Endometrium (tissue), 2 donors: Measurements from ENCODE around the gene TOM1.

Experiments
- FAIRE-seq: peaks from 2 replicates; lab custom pipeline; 2012; peaks lifted over from hg19 to GRCh38; lab: Jason Lieb, UNC
- donor health status: control.
- donor health status: control.

Gene TOM1

DNA sequence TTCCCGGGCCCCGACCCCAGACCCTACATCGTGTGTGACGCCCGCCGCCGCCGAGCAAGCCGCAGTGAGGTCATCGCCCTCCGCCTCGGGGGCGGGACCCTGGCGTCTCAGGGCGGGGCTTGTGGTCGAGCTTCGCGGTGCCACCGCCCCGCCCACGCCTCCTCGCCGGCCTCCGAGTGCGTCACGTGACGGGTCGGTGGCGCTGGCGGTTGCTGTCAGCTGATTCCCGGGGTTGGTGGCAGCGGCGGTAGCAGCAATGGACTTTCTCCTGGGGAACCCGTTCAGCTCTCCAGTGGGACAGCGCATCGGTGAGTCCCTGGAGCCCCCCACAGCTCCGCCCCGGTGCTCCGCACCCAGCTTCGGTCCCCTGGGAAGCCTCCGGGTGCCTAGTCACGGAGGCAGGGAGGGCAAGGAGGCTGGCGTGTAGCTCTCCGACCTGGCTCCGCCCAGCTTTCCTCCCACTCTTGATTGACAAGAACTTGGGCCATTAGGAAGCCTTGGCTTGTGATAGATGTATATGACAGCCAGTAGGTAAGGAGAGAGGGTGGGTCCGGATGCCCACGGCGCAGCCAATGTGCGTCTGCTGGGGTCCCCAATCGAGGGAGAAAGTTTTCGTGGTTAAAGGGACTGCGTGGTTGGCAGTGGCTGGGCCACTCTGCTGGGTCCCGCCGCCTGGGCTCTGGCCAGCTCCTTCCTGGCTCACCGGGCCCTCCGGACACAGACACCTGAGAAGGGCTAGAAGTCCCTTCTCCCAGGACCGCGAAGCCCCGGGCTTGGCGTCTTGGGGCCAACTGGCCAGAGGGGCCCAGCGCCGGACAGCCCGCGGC, at the start of gene TOM1:
TOM1 (plus strand) TSS at position 222 of the 827 bp plus-strand sequence; CDS start at position 257, 35 bp downstream.
- peak; percentile 80 for FAIRE-seq

DNA sequence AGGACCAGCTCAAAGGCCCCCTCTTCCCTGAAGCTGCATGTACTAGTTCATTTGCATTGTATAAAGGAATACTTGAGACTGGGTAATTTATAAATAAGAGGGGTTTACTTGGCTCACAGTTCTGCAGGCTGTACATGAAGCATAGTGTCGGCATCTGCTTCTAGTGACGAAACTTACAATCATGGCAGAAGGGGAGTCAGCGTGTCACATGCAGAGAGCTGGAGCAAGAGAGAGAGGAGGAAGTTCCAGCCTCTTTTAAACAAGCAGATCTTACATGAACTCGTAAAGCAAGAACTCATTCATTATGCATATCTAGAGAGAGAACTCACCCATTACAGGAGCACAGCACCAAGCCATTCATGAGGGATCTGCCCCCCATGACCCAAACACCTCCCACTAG, 49.5 kb upstream of the TOM1 start:
- no peak for FAIRE-seq

DNA sequence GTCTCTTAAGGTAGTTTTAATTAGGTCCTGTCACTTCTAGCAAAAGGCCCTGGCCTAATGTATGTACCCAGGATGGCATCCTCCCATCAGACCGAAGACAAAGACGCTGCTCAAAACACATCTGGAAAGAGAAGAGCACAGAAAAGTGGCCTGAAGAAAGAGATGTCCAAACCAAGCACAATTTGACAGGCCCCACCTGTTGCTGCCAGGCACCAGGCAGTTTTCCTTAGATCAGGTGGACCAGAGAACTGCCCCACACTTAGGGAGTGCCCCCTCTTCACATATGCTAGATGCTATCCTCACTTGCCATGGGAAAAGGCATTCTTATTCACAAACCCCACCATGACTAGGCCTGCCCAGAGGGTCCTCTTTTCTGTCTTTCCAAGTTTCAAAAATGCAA, 45.7 kb upstream of the TOM1 start:
- FAIRE-seq, result no peak

- no peak for FAIRE-seq
Measured at GRCh38 chr22:35257002-35257320, 42.7 kb upstream of the TOM1 start.

GRCh38 chr22:35257321-35258190, 42.1 kb upstream of the TOM1 start, which contains the start of gene HMGXB4:
HMGXB4 (plus strand) TSS chr22:35257493; CDS start chr22:35262391, 4,898 bp downstream.
- peak; percentile 50 for FAIRE-seq

DNA sequence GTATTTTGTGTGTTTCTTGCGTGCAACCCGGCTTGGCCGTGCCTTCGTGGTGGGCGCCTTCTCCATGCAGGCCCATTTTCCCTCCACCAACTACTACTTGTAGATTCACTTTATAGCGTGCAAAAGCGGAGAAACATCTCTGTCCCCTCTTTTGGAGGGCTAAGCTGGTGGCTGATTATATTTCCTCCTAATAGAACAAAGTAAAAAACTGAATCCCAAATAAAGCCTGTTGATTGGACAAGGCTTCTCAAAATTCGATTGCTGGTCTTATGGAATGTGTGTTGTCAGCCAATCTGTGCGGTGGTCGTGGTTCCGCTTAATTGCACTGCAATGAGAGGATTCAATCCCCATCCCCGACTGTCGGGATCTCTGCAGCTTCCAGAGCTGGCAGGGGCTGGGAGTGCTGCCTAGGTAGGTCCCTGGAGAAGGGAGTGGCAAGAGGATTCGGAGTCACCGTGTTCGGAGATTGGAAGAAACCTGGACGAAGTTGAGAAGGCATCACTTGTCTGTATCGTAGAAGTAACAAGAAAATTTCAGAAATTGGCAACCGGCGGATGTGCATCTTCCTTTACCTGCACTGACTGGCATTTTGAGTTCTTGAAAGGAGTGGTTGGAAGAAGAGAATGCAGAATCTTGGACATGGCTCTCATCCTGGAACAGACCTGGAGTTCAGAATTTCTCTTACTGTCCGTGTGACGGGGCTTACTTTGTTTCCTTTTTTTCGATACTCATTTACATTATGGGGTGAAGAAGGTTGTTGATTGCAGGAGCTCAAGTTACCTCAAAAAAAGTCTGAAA, 41.3 kb upstream of the TOM1 start:
- no peak for FAIRE-seq

DNA sequence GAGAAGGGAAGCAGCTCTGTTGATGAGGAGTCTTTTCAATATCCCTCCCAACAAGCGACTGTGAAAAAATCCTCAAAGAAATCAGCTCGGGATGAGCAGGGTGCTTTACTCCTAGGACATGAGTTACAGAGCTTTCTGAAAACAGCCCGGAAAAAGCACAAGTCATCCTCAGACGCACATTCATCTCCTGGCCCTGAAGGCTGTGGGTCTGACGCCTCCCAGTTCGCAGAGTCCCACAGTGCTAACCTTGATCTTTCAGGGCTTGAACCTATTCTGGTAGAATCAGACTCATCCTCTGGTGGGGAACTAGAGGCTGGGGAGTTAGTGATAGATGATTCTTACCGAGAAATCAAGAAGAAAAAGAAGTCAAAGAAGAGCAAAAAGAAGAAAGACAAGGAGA, 34.7 kb upstream of the TOM1 start:
- FAIRE-seq, result no peak

- no peak for FAIRE-seq
Measured at GRCh38 chr22:35266277-35266676, 33.4 kb upstream of the TOM1 start.

DNA sequence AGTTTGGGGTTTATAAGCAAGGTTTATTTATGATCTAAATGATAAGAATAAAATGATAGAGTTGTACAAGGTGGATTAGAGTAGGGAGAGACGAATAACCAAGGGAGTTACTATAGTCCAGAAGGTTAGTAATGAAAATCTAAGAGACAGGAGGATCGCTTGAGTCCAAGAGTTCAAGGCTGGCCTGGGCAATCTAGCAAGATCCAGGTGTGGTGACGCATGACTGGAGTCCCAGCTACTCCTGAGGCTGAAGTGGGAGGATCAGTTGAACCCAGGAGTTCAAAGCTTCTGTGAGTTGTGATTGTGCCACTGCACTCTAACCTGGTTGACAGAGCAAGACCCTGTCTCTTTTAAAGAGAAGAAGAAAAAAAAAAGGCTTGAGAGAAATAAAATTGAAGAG, 30.1 kb upstream of the TOM1 start:
- no peak for FAIRE-seq

DNA sequence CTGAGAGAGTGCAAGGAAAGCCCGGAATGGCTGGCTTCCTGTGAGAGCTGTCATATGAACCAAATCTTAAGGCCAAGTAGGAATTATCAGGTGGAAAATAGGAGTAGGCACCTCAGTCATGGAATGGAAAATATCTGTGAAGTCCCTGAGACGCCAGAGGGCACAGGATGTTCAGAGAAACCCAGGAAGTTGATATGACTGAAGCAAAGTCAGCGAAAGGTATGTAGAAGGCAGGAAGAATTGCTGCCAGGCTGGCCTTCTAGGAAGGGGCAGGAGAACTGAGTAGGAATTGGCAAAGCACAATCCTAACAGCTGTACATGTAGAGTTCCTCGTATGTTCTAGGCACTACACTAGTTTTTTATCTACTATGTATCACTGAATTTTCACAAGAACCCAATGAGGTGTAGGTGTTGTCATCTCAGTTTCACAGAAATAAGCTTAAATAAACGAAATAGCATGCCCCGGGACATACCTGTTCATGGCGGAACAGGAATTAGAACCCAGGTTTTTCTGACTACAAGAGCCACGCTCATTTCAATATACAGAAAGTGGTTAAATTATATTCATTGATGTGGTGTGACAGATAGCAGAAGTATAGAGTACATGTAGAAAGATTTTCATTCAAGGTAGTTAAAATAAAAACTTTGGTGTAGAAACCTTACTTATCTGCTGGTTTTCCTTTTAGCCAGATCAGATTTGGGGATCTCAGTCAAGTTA, 25.4 kb upstream of the TOM1 start:
- FAIRE-seq, result no peak

DNA sequence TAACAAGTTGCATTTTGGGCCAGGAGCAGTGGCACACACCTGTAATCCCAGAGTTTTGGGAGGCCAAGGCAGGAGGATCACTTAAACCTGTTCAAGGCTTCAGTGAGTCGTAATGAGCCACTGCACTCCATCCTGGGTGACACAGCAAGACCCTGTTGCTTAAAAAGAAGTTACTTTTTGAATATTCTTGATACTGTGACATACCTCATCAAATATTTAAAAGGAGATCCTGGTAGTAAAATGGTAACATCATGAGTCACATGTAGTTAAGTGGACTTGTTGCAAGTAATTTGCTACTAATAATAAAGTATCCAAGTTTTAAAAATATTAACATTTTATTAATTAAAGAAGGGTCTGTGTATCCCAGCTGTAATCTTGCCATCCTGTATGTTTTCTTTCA, 24.1 kb upstream of the TOM1 start:
- FAIRE-seq, result no peak

DNA sequence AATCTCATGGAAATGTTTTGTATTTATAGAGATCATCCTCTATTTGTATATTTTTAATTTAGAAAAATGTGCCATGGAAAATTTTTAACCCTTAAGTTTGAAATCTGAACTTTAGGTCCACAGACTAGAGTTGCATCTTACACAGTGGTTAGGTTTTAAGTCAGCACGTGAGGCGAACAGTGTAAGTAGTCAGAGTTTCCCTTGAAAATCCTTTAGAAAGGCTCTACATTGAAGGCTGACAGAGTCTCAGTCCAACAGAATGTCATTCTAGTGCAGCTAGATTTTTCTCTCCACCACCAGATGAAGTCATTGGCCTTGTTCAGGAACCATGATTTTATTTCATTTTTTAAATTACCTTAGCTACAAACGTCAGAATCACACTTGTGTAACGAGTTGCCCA, 23.7 kb upstream of the TOM1 start:
- no peak for FAIRE-seq

- no peak for FAIRE-seq
Measured at GRCh38 chr22:35288116-35288515, 11.6 kb upstream of the TOM1 start.

DNA sequence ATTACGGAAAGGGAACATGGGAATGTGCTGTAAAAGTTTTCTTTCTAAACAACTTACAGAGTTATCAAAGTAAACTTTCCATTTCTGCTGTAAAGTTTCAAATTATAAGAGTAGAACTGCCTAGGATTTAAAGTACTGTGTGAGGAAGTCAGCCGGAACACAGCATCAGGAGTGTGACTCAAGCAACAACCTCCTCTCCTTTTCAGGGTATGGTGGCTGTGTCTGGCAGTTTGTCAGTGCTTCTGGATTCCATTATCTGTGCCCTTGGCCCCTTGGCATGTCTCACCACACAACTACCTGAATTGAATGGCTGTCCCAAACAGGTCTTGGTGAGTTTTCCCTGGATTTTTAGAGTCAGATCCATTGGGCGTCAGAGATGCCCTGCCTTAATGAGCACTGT, 6.9 kb upstream of the TOM1 start:
- no peak for FAIRE-seq

DNA sequence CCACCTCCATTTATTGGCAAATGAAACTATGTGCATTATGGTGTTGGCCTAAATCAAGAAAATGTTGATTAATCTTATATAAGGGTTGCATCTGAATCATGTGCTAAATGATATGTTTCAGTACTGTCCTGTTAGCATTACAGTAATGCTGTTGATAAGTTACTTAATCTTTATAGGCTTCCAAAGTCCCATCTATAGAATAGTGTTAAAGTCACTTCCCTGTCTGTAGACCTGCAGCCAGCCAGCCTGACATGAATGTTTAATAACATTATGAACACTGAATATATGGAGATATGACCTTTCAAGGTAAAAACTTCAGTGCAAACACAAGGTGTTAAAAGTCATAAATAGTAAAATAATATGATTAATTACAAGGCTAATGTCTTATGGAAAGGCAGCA, 3.6 kb upstream of the TOM1 start:
- no peak for FAIRE-seq

GRCh38 chr22:35299217-35299672, 449 bp upstream of the TOM1 start:
- no peak for FAIRE-seq

DNA sequence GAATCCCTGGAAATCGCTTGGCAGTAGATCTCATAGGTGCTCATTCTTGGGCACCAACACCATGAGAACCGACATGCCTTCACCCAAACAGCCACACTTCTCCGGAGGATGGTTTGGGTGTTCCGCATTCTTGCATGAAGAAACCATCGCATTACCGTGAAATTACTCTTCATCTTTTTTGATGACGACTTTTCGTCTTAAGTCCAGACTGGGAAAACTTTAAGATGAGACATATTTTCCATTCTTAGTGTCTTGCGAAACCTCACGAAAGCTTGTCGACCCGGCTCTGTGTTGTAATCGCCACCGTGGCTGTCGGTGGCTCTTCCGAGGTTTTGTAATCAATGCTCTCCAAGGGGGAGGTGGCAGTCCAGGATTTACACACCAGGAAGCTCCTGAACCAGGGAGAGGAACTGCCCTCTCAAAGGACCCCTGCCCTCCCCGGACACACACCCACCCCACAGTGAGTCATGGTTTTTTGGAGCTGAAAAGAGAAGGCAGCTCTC, 1.7 kb downstream of the TOM1 start:
- FAIRE-seq, result no peak

DNA sequence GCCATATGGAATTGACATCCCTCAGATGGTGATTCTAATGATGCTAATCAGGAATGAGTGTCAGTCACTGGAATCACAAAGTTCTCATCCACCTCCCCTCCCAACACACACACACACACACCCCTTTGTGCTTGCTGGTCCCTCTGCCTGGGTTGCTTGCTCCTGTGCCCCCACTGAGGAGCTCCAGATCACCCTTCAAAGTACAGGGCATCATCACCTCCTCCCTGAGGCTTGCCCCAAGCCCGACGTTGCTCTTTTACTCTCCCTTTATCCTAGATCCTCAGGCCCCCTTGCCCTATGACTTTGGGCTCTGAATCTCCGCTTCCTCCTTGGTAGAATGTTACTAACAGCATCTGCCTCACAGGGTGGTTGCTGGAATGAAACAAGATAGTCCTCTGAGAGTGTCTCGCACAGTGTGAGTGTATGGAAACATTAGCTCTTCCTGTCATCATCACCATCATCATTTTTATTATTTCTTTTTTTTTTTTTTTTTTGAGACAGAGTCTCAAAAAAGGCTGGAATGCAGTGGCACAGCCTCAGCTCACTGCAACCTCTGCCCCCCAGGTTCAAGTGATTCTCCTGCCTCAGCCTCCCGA, 3.4 kb downstream of the TOM1 start:
- no peak for FAIRE-seq

- FAIRE-seq, result no peak
Measured at GRCh38 chr22:35305525-35306070, 5.9 kb downstream of the TOM1 start.

DNA sequence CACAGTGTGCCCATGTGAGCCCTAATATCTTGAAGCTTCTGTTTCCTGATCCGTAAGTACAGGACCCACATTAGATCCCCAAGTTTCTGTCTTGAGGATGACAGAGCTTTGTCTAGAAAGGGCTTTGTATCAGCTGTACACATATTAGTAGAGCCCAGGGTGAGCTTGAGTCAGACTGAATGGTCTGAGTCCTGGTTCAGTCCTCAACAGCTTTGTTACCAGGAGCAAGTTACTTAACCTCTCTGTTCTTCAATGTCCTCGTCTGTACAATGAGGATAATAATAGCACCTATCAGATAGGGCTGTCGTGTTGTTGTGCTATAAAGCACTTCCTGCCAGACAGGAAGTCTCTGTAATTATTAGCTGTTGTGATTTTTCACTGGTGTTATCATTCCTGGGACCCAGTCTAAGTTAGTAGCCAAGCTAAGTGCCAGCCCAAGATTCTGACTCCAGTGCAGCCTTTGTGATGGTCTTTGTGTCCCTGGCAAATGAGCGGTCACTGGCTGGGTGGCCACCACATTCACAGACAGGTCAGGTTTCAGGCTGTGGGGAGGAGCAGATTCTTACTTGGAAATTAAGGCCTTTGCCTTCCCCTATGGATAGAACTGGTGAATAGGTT, 6.8 kb downstream of the TOM1 start:
- FAIRE-seq, result no peak
